Coronary artery (tissue), 2 donors: Measurements from ENCODE around the gene JAKMIP1.

ENCODE experiments used
- DNase-seq: peaks from one replicate; pipeline ENCODE4 v3.0.0-alpha.2; 2017; ENCODE audit warnings: low spot score
- H3K27ac ChIP-seq, 2 donors: fragments of 200-600 bp; sonication (generic); one replicate each; pipeline ENCODE4 v1.5.1; 2016 to 2019
- H3K4me3 ChIP-seq: fragments of 200-600 bp; sonication (generic); 2 replicates; pipeline ENCODE4 v1.5.1; 2016; ENCODE audit warnings: mild to moderate bottlenecking, moderate library complexity
- TF ChIP-seq, protein P1 (sequence below): fragments of 200-600 bp; sonication (generic); IDR thresholded peaks from one replicate; pipeline ENCODE4 v1.5.1; 2019; ENCODE audit warnings: antibody characterized with exemption

The JAKMIP1 gene

DNA sequence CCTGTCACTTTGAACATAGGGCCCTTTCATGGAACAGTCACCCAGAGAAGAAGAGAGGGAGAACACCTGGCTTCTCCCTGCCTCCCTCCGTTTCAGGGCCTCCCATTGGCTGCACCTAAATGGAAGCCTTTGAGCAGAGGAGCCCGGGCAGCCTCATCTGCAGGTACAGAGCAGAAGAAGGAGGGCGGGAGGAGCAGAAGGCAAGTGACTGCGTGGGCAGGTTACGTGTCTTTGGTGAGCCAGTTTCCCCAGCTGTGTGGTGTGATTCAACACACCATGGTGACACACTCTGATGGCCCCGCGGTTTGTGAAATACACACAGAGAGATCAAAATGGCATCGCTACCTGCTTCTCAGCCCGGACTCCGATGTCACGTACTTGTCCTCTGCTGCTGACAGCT, 182.5 kb downstream of the JAKMIP1 start:
- DNase-seq, result no peak
- H3K4me3 ChIP-seq, result no peak overlapping the region
- TF ChIP-seq, protein P1, sequence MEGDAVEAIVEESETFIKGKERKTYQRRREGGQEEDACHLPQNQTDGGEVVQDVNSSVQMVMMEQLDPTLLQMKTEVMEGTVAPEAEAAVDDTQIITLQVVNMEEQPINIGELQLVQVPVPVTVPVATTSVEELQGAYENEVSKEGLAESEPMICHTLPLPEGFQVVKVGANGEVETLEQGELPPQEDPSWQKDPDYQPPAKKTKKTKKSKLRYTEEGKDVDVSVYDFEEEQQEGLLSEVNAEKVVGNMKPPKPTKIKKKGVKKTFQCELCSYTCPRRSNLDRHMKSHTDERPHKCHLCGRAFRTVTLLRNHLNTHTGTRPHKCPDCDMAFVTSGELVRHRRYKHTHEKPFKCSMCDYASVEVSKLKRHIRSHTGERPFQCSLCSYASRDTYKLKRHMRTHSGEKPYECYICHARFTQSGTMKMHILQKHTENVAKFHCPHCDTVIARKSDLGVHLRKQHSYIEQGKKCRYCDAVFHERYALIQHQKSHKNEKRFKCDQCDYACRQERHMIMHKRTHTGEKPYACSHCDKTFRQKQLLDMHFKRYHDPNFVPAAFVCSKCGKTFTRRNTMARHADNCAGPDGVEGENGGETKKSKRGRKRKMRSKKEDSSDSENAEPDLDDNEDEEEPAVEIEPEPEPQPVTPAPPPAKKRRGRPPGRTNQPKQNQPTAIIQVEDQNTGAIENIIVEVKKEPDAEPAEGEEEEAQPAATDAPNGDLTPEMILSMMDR, result no peak
- no peak overlapping the region for H3K27ac ChIP-seq

- DNase-seq, result no peak
- Histone ChIP-seq H3K27ac (no peak overlapping the region), H3K4me3 (no peak overlapping the region)
- TF ChIP-seq, protein P1, result no peak
Measured at GRCh38 chr4:6017030-6017429, 183.3 kb downstream of the JAKMIP1 start.

DNA sequence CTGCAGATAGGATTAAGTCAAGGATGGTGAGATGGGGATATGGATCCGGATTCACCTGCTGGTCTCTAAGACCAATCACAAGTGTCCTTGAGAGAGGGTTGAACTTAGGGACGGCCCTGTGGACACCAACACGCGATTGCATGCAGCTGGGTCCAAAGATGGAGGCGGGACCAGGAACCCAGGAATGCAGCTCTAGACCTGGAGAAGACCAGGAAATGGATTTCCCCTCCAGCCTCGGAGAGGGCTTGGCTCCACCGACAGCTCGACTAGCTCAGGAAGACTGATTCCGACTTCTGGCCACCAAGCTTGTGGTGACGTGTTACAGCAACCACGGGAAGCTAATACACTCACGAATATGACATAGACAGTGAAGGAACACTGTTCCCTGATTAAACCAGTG, 186.8 kb downstream of the JAKMIP1 start:
- no peak overlapping the region for H3K4me3 ChIP-seq
- TF ChIP-seq, protein P1, result no peak
- DNase-seq, result no peak
- no peak overlapping the region for H3K27ac ChIP-seq

- no peak for DNase-seq
- Histone ChIP-seq H3K4me3 (no peak overlapping the region), H3K27ac (no peak overlapping the region)
- TF ChIP-seq, protein P1, result no peak
Measured at GRCh38 chr4:6012200-6012599, 188.1 kb downstream of the JAKMIP1 start.

DNA sequence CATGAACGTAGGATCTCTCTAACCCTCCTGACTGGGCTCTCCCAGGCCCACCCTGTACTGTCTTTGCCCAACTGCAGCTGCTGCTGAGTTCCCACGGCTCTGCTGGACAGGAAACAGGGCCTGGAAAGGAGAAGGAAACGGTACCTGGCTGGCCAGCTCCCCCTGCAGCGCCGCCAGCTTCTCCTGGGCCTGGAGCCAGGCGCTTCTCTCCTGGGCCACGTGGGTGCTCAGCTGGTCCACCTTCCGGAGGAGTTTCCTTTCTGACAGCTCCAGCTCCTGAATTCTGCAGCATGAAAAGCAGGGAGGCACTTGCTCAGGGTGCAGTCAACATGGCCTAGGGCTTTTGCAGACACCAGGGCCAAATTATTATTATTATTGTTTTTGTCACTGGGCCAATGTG, 188.7 kb downstream of the JAKMIP1 start:
- H3K4me3 ChIP-seq, result no peak overlapping the region
- TF ChIP-seq, protein P1, result no peak
- no peak overlapping the region for H3K27ac ChIP-seq
- DNase-seq, result no peak

DNA sequence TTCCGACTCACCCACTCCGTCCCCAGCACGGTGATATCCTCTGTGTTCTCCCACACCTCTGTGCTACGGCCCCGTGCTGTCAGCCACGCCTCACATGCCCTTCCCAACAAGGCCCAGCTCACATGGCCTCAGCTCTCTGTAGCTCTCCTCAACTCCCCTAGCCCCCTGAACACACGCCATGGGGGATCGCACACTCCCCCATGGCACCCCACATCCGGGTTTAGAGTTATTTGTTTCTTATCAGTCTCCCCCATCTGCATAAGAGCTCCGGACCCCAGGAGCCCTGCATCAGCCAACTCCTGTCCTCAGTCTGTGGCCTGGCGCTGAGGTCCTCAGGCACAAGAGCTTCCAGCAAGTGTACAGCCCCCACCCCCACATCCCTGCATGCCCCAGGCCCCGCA, 189.1 kb downstream of the JAKMIP1 start:
- Histone ChIP-seq H3K4me3 (no peak overlapping the region), H3K27ac (no peak overlapping the region)
- DNase-seq, result no peak
- TF ChIP-seq, protein P1, result no peak

DNA sequence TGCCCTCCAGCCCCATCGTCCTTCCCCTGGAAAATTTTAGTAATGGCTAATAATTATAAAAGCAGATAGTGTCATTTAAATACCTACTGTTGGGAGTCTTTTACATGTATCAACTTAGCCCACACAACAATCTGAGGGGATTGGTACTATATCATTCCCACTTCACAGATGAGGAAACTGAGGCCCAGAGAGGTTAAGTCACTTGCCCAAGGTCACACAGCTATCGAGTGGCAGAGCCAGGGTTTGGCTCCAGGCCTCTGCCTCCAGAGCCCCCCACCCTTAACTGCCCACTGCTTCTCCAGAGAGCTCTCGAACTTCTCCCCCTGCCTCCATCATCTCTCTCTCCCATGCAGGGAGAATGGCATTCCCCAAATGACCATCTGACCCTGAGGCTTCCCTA, 189.6 kb downstream of the JAKMIP1 start:
- no peak for DNase-seq
- TF ChIP-seq, protein P1, result no peak
- Histone ChIP-seq H3K27ac (no peak overlapping the region), H3K4me3 (no peak overlapping the region)
